BE2C (cell line): ENCODE measurements around the gene RASAL2.
"Not testable (repeated sequence)": the region's sequence is repeated elsewhere in the genome, so short reads cannot be mapped to it uniquely, and the experiment has no call there.

Source experiments
- DNase-seq: peaks from one replicate; pipeline ENCODE4 v3.0.0-alpha.2; 2020
- H3K27me3 ChIP-seq: fragments of 250-450 bp; sonication (Bioruptor Pico); 2 replicates; pipeline ENCODE4 v1.5.1; 2020; ENCODE audit warnings: mild to moderate bottlenecking
- H3K36me3 ChIP-seq: fragments of 250-450 bp; sonication (Bioruptor Pico); 2 replicates; pipeline ENCODE4 v1.5.1; 2020; ENCODE audit warnings: mild to moderate bottlenecking
- H3K4me1 ChIP-seq: fragments of 250-450 bp; sonication (Bioruptor Pico); 2 replicates; pipeline ENCODE4 v1.5.1; 2020
- H3K4me3 ChIP-seq: 2 replicates; pipeline ENCODE4 v1.5.1; 2011; ENCODE audit warnings: low read depth, low read length
- H3K9me3 ChIP-seq: fragments of 250-450 bp; sonication (Bioruptor Pico); 2 replicates; pipeline ENCODE4 v1.5.1; 2020
- CTCF ChIP-seq: IDR thresholded peaks from 2 replicates; pipeline ENCODE4 v1.5.1; 2012; ENCODE audit warnings: mild to moderate bottlenecking, low read depth, low read length

RASAL2 gene

DNA sequence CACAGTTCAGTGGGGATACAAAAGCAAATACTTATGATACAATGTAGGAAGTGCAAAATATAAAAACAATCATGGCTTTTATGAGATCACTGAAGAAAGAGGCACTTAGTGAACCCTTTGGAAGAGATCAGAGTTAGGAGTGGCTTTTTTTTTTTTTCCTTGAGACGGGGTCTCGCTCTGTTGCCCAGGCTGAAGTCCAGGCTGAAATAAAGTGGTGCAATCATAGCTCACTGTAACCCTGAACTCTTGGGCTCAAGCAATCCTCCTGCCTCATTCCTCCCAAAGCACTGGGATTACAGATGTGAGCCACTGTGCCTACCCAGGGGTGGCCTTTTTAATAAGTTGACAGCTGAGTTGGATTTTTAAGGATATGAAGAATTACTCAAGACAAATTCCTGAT is 17.3 kb upstream of the RASAL2 start:
- Histone ChIP-seq H3K9me3 (no peaks in the 10 kb centered on the region), H3K27me3 (no peaks in the 10 kb centered on the region), H3K4me1 (no peaks in the 10 kb centered on the region), H3K4me3 (no peak overlapping the region), H3K36me3 (no peaks in the 10 kb centered on the region)
- no peak for TF ChIP-seq CTCF
- no peak for DNase-seq

- no peaks in the 10 kb centered on the region for H3K4me1 ChIP-seq
- TF ChIP-seq CTCF, result no peak
- DNase-seq, result no peak
- H3K9me3 ChIP-seq, result no peaks in the 10 kb centered on the region
- no peaks in the 10 kb centered on the region for H3K36me3 ChIP-seq
- no peaks in the 10 kb centered on the region for H3K27me3 ChIP-seq
- no peak overlapping the region for H3K4me3 ChIP-seq
These were observed 16.0 kb upstream of the RASAL2 start for GRCh38 chr1:178077917-178078316.

GRCh38 chr1:178086294-178086693 is 7.6 kb upstream of the RASAL2 start:
- Histone ChIP-seq H3K36me3 (no peaks in the 10 kb centered on the region), H3K9me3 (no peaks in the 10 kb centered on the region), H3K4me3 (no peak overlapping the region), H3K27me3 (no peaks in the 10 kb centered on the region), H3K4me1 (no peaks in the 10 kb centered on the region)
- DNase-seq, result no peak
- TF ChIP-seq CTCF, result no peak

GRCh38 chr1:178086766-178087165 is 7.1 kb upstream of the RASAL2 start:
- Histone ChIP-seq H3K9me3 (no peaks in the 10 kb centered on the region), H3K4me1 (no peaks in the 10 kb centered on the region), H3K36me3 (no peaks in the 10 kb centered on the region), H3K4me3 (no peak overlapping the region), H3K27me3 (no peaks in the 10 kb centered on the region)
- DNase-seq, result no peak
- TF ChIP-seq CTCF, result no peak

DNA sequence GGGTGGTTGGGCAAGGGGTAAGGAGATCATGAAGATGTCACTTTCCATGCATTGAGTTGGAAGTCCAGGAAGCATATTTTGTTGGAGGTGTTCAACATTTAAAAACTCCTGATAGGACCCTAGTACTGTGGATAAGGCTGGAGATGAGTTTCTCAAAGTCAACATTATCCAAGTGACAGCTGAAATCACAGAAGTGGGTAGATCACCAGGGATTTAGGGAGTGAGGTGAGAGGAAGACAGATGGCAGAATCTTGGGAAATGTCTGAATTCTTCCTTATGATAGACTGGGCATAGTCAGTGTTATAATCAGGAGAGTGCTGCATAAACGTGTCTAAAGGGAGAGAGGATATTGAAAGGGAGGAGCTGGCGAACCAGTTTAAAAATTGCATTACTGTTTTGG is 5.3 kb upstream of the RASAL2 start:
- Histone ChIP-seq H3K9me3 (no peaks in the 10 kb centered on the region), H3K36me3 (no peaks in the 10 kb centered on the region), H3K4me3 (no peak overlapping the region), H3K27me3 (no peaks in the 10 kb centered on the region), H3K4me1 (no peaks in the 10 kb centered on the region)
- no peak for DNase-seq
- TF ChIP-seq CTCF, result no peak

GRCh38 chr1:178091454-178091853 is 2.5 kb upstream of the RASAL2 start:
- not testable (repeated sequence) for H3K4me1 ChIP-seq, DNase-seq, H3K9me3 ChIP-seq, H3K36me3 ChIP-seq, H3K4me3 ChIP-seq
- peaks cover 20% of the 10 kb centered on the region for H3K27me3 ChIP-seq
